Parathyroid adenoma (tissue), 2 donors: Measurements from ENCODE around the gene VIT.

Source experiments
- H2AFZ ChIP-seq: fragments of 300-600 bp; sonication (generic); one replicate; pipeline ENCODE4 v1.7.0; 2017; ENCODE audit warnings: antibody characterized with exemption, mild to moderate bottlenecking
- H3K27ac ChIP-seq: fragments of 300-600 bp; sonication (generic); one replicate; pipeline ENCODE4 v1.7.0; 2017
- H3K27me3 ChIP-seq: fragments of 300-600 bp; sonication (generic); one replicate; pipeline ENCODE4 v1.7.0; 2017; ENCODE audit warnings: low read length; ENCODE audit not compliant: control insufficient read depth, insufficient read depth
- H3K36me3 ChIP-seq: fragments of 300-600 bp; sonication (generic); one replicate; pipeline ENCODE4 v1.7.0; 2017; ENCODE audit warnings: low read length; ENCODE audit not compliant: control insufficient read depth, insufficient read depth
- H3K4me1 ChIP-seq: fragments of 300-600 bp; sonication (generic); one replicate; pipeline ENCODE4 v1.7.0; 2017; ENCODE audit warnings: control low read depth
- H3K4me2 ChIP-seq: fragments of 300-600 bp; sonication (generic); one replicate; pipeline ENCODE4 v1.7.0; 2017; ENCODE audit warnings: low read length
- H3K4me3 ChIP-seq: fragments of 300-600 bp; sonication (generic); one replicate; pipeline ENCODE4 v1.7.0; 2017; ENCODE audit warnings: low read depth, low read length
- H3K79me2 ChIP-seq: fragments of 300-600 bp; sonication (generic); one replicate; pipeline ENCODE4 v1.7.0; 2017; ENCODE audit warnings: control low read depth
- H3K9ac ChIP-seq: fragments of 300-600 bp; sonication (generic); one replicate; pipeline ENCODE4 v1.7.0; 2017; ENCODE audit warnings: mild to moderate bottlenecking
- H3K9me3 ChIP-seq: fragments of 300-600 bp; sonication (generic); one replicate; pipeline ENCODE4 v1.7.0; 2017; ENCODE audit warnings: low read length; ENCODE audit not compliant: control insufficient read depth
- CTCF ChIP-seq: fragments of 300-600 bp; sonication (generic); IDR thresholded peaks from one replicate; pipeline ENCODE4 v1.7.0; 2017; ENCODE audit warnings: antibody characterized with exemption, mild to moderate bottlenecking
- donor health status: primary hyperparathyroidism.

Gene VIT

GRCh38 chr2:36696533-36696932, at the start of gene VIT:
VIT (plus strand) TSS chr2:36696707; CDS start chr2:36716371, 19,664 bp downstream.
- no peaks in the 10 kb centered on the region for H3K27me3 ChIP-seq
- H3K36me3 ChIP-seq, result no peaks in the 10 kb centered on the region
- no peaks in the 10 kb centered on the region for H3K79me2 ChIP-seq
- no peak for TF ChIP-seq CTCF
- H3K4me3 ChIP-seq, result no peak within 1 kb of the TSS
- H3K9me3 ChIP-seq, result no peaks in the 10 kb centered on the region
- H3K27ac ChIP-seq, result no peak within 1 kb of the TSS
- H3K4me2 ChIP-seq, result no peak within 1 kb of the TSS
- no peak within 1 kb of the TSS for H3K9ac ChIP-seq
- peak within 1 kb of the TSS; percentile 1 for H2AFZ ChIP-seq
- no peaks in the 10 kb centered on the region for H3K4me1 ChIP-seq

- Histone ChIP-seq H3K27ac (no peak overlapping the region), H2AFZ (peak overlapping the region; percentile 58), H3K9ac (no peak overlapping the region), H3K36me3 (no peaks in the 10 kb centered on the region), H3K9me3 (no peaks in the 10 kb centered on the region), H3K4me1 (no peaks in the 10 kb centered on the region), H3K27me3 (no peaks in the 10 kb centered on the region), H3K4me2 (no peak overlapping the region), H3K79me2 (no peaks in the 10 kb centered on the region), H3K4me3 (no peak overlapping the region)
- no peak for TF ChIP-seq CTCF
These were observed 46.3 kb upstream of the VIT start for GRCh38 chr2:36650031-36650829.

GRCh38 chr2:36653155-36653554, 43.4 kb upstream of the VIT start:
- no peaks in the 10 kb centered on the region for H3K9me3 ChIP-seq
- no peaks in the 10 kb centered on the region for H3K4me1 ChIP-seq
- no peak for TF ChIP-seq CTCF
- H3K4me3 ChIP-seq, result no peak overlapping the region
- no peaks in the 10 kb centered on the region for H3K36me3 ChIP-seq
- H3K4me2 ChIP-seq, result no peak overlapping the region
- no peak overlapping the region for H3K9ac ChIP-seq
- no peak overlapping the region for H2AFZ ChIP-seq
- H3K27ac ChIP-seq, result no peak overlapping the region
- no peaks in the 10 kb centered on the region for H3K27me3 ChIP-seq
- no peaks in the 10 kb centered on the region for H3K79me2 ChIP-seq

GRCh38 chr2:36653967-36654694, 42.4 kb upstream of the VIT start:
- Histone ChIP-seq H2AFZ (no peak overlapping the region), H3K4me2 (no peak overlapping the region), H3K4me3 (no peak overlapping the region), H3K9me3 (no peaks in the 10 kb centered on the region), H3K36me3 (no peaks in the 10 kb centered on the region), H3K4me1 (no peaks in the 10 kb centered on the region), H3K79me2 (no peaks in the 10 kb centered on the region), H3K27me3 (no peaks in the 10 kb centered on the region), H3K27ac (no peak overlapping the region), H3K9ac (no peak overlapping the region)
- TF ChIP-seq CTCF, result no peak
